ENCODE results near the gene MRPS24.
"Not testable (repeated sequence)": the region's sequence is repeated elsewhere in the genome, so short reads cannot be mapped to it uniquely, and the experiment has no call there.

MRPS24 gene

GRCh38 chr7:43838201-43838658 lies 31.1 kb downstream of the MRPS24 start:
- no peak for DNase-seq (ENCODE audit: low read depth in 2 of 2)

- peak; percentile 9 to 36 for DNase-seq (ENCODE audit: low read depth in 2 of 2)
Observed at GRCh38 chr7:43834463-43835251, 34.7 kb downstream of the MRPS24 start.

GRCh38 chr7:43830917-43831316 lies 38.4 kb downstream of the MRPS24 start:
- not testable (repeated sequence) for DNase-seq (ENCODE audit: low read depth in 2 of 2)

- DNase-seq (ENCODE audit: low read depth in 2 of 2) = no peak
Observed at GRCh38 chr7:43825391-43825808, 43.9 kb downstream of the MRPS24 start.

GRCh38 chr7:43824963-43825362 lies 44.4 kb downstream of the MRPS24 start:
- DNase-seq (ENCODE audit: low read depth in 2 of 2) = no peak

- DNase-seq (ENCODE audit: low read depth in 2 of 2) = not testable (repeated sequence)
Observed at GRCh38 chr7:43824513-43824912, 44.8 kb downstream of the MRPS24 start.

GRCh38 chr7:43823941-43824340 lies 45.4 kb downstream of the MRPS24 start:
- DNase-seq (ENCODE audit: low read depth in 2 of 2) = no peak

GRCh38 chr7:43823425-43823824 lies 45.9 kb downstream of the MRPS24 start:
- not testable (repeated sequence) for DNase-seq (ENCODE audit: low read depth in 2 of 2)
